H1 (cell line): ENCODE measurements around the gene RGS21. TPM values are rescaled to one million over a fixed set of nuclear protein-coding genes. Genes with fewer than 3 reads are reported as not detected.
"Not testable (repeated sequence)": the region's sequence is repeated elsewhere in the genome, so short reads cannot be mapped to it uniquely, and the experiment has no call there.

Source experiments
- CTCF ChIA-PET: fragments of 300-600 bp; sonication (Branson Sonifier 250); formaldehyde crosslinking; loops from one replicate; lab custom pipeline; 2021; ENCODE audit not compliant: partially characterized antibody; lab: Charles Lee
- POLR2A ChIA-PET: fragments of 300-600 bp; sonication (Branson Sonifier 250); formaldehyde crosslinking; loops from one replicate; lab custom pipeline; 2021; ENCODE audit warnings: inconsistent platforms; ENCODE audit not compliant: partially characterized antibody; lab: Charles Lee
- DNase-seq, 2 experiments: peaks; one replicate each; pipeline versions ENCODE4 v3.0.0 to v3.0.0-alpha.2; 2010 to 2022; ENCODE audit warnings: low spot score in 2 of 2, low read depth in 1 of 2, mixed read lengths in 1 of 2
- FAIRE-seq: peaks from 2 replicates; lab custom pipeline; 2011; peaks lifted over from hg19 to GRCh38; lab: Jason Lieb, UNC
- H2AFZ ChIP-seq: 2 replicates; pipeline ENCODE4 v1.8.1; 2012; ENCODE audit warnings: low read length, inconsistent platforms
- H2AK5ac ChIP-seq: 2 replicates; pipeline ENCODE4 v1.6.1; 2013; ENCODE audit warnings: low read depth, low read length
- H2BK120ac ChIP-seq: replicated peaks from 2 replicates; pipeline ENCODE3; 2013; ENCODE audit warnings: low read depth, low read length, inconsistent platforms
- H2BK12ac ChIP-seq: 2 replicates; pipeline ENCODE4 v1.6.1; 2013; ENCODE audit warnings: low read depth, low read length
- H2BK15ac ChIP-seq: 2 replicates; pipeline ENCODE4 v1.6.1; 2013; ENCODE audit warnings: low read length
- H2BK20ac ChIP-seq: 2 replicates; pipeline ENCODE4 v1.6.1; 2013; ENCODE audit warnings: low read length
- H2BK5ac ChIP-seq: 2 replicates; pipeline ENCODE4 v1.6.1; 2013; ENCODE audit warnings: low read depth, low read length
- H3K14ac ChIP-seq: 2 replicates; pipeline ENCODE4 v1.6.1; 2013; ENCODE audit warnings: inconsistent platforms; ENCODE audit not compliant: insufficient read length
- H3K18ac ChIP-seq: 2 replicates; pipeline ENCODE4 v1.6.1; 2013; ENCODE audit warnings: low read length; ENCODE audit errors: extremely low read depth
- H3K23ac ChIP-seq: 2 replicates; pipeline ENCODE4 v1.6.1; 2013; ENCODE audit warnings: inconsistent platforms; ENCODE audit not compliant: insufficient read length
- H3K23me2 ChIP-seq: 2 replicates; pipeline ENCODE4 v1.6.1; 2013; ENCODE audit warnings: low read depth, low read length
- H3K27ac ChIP-seq: 2 replicates; pipeline ENCODE4 v1.6.1; 2011; ENCODE audit warnings: low read depth, low read length, inconsistent platforms
- H3K27me3 ChIP-seq, 4 experiments: replicated peaks in 1 of 4; 1 replicate in 1 of 4; 2 replicates in 3 of 4; pipeline versions ENCODE4 v1.6.1 to v1.8.1; 2011 to 2013; ENCODE audit warnings: low read length in 3 of 4, mild to moderate bottlenecking in 3 of 4, inconsistent platforms in 2 of 4, mixed read lengths in 2 of 4, moderate library complexity in 1 of 4; ENCODE audit not compliant: control insufficient read depth in 3 of 4, insufficient read depth in 3 of 4; ENCODE audit errors: extremely low read depth in 1 of 4
- H3K36me3 ChIP-seq, 4 experiments: 2 replicates each; pipeline versions ENCODE4 v1.6.1 to v1.8.1; 2011 to 2013; ENCODE audit warnings: mild to moderate bottlenecking in 4 of 4, low read length in 3 of 4, moderate library complexity in 2 of 4, control low read depth in 1 of 4, inconsistent platforms in 1 of 4; ENCODE audit not compliant: insufficient read depth in 4 of 4, control insufficient read depth in 2 of 4
- H3K4ac ChIP-seq: replicated peaks from 2 replicates; pipeline ENCODE3; 2013; ENCODE audit warnings: low read length, low read depth, mixed read lengths, inconsistent platforms; ENCODE audit not compliant: insufficient read length
- H3K4me1 ChIP-seq, 4 experiments: replicated peaks in 1 of 4; 1 replicate in 1 of 4; 2 replicates in 3 of 4; pipeline versions ENCODE4 v1.6.1 to v1.8.1; 2011 to 2013; ENCODE audit warnings: low read length in 3 of 4, inconsistent platforms in 2 of 4, mixed read lengths in 1 of 4; ENCODE audit not compliant: insufficient read depth in 4 of 4, control insufficient read depth in 3 of 4
- H3K4me2 ChIP-seq, 2 experiments: 2 replicates each; pipeline versions ENCODE4 v1.6.1 to v1.8.1; 2011 to 2013; ENCODE audit warnings: low read depth in 2 of 2, low read length in 2 of 2, control low read depth in 1 of 2, inconsistent platforms in 1 of 2, mild to moderate bottlenecking in 1 of 2; ENCODE audit not compliant: insufficient read depth in 1 of 2
- H3K4me3 ChIP-seq, 4 experiments: fragments of 200-600, 300-600 bp in 1 of 4; sonication (generic), shearing (Covaris generic), sonication (Bioruptor Twin) in 1 of 4; 2 replicates each; pipeline versions ENCODE4 v1.5.1 to v1.8.1; 2011 to 2016; ENCODE audit warnings: low read length in 4 of 4, low read depth in 3 of 4, control low read depth in 2 of 4, inconsistent platforms in 2 of 4, mild to moderate bottlenecking in 2 of 4, mixed read lengths in 1 of 4, moderate library complexity in 1 of 4; ENCODE audit not compliant: insufficient read depth in 2 of 4; ENCODE audit errors: extremely low read depth in 1 of 4
- H3K56ac ChIP-seq: replicated peaks from 2 replicates; pipeline ENCODE3; 2013; ENCODE audit warnings: low read depth, mild to moderate bottlenecking, mixed read lengths, low read length, inconsistent platforms; ENCODE audit not compliant: insufficient read length
- H3K79me1 ChIP-seq: 2 replicates; pipeline ENCODE4 v1.6.1; 2013; ENCODE audit warnings: low read depth, low read length, control low read depth
- H3K79me2 ChIP-seq, 2 experiments: 2 replicates each; pipeline versions ENCODE4 v1.6.1 to v1.8.1; 2012 to 2013; ENCODE audit warnings: low read length in 2 of 2, mild to moderate bottlenecking in 2 of 2, inconsistent platforms in 1 of 2; ENCODE audit not compliant: insufficient read depth in 2 of 2, control insufficient read depth in 1 of 2
- H3K9ac ChIP-seq, 4 experiments: replicated peaks in 1 of 4; 1 replicate in 1 of 4; 2 replicates in 3 of 4; pipeline versions ENCODE4 v1.6.1 to v1.8.1; 2011 to 2013; ENCODE audit warnings: low read depth in 3 of 4, low read length in 3 of 4, control low read depth in 2 of 4, mild to moderate bottlenecking in 2 of 4, moderate library complexity in 2 of 4, inconsistent platforms in 1 of 4; ENCODE audit errors: extremely low read depth in 1 of 4
- H3K9me3 ChIP-seq, 2 experiments: 2 replicates each; pipeline versions ENCODE4 v1.6.1 to v1.8.1; 2012 to 2013; ENCODE audit warnings: mild to moderate bottlenecking in 2 of 2, moderate library complexity in 2 of 2, control low read depth in 1 of 2, inconsistent platforms in 1 of 2, low read depth in 1 of 2, low read length in 1 of 2, mixed read lengths in 1 of 2; ENCODE audit not compliant: insufficient read depth in 2 of 2
- H4K20me1 ChIP-seq, 2 experiments: replicated peaks in 1 of 2; 2 replicates each; pipeline versions ENCODE3 to v1.8.1; 2011 to 2013; ENCODE audit warnings: inconsistent platforms in 2 of 2, low read length in 2 of 2, mild to moderate bottlenecking in 1 of 2; ENCODE audit not compliant: insufficient read depth in 2 of 2, control insufficient read depth in 1 of 2
- H4K5ac ChIP-seq: 2 replicates; pipeline ENCODE4 v1.6.1; 2013; ENCODE audit warnings: low read length, low read depth, mixed read lengths, inconsistent platforms; ENCODE audit not compliant: insufficient read length
- H4K8ac ChIP-seq: 2 replicates; pipeline ENCODE4 v1.8.0; 2013; ENCODE audit warnings: mild to moderate bottlenecking, moderate library complexity, low read length, inconsistent platforms; ENCODE audit not compliant: insufficient read depth; ENCODE audit errors: extremely low read depth
- H4K91ac ChIP-seq: replicated peaks from 2 replicates; pipeline ENCODE3; 2013; ENCODE audit warnings: low read length, mixed read lengths, inconsistent platforms; ENCODE audit not compliant: insufficient read length
- EP300 ChIP-seq, 2 experiments: IDR thresholded peaks; 1 replicate in 1 of 2; 2 replicates in 1 of 2; pipeline ENCODE4 v1.6.1; 2011 to 2012; ENCODE audit warnings: low read depth in 2 of 2, low read length in 2 of 2, mild to moderate bottlenecking in 2 of 2, borderline replicate concordance in 1 of 2, inconsistent platforms in 1 of 2, moderate library complexity in 1 of 2
- WGBS, 2 experiments: shearing (Covaris generic) in 1 of 2; methylation state at CpG; one replicate each; pipeline versions ENCODE4 v1.1.6 to v1.1.7; 2013 to 2015; ENCODE audit warnings: low lambda C conversion rate in 2 of 2, mixed read lengths in 2 of 2, inconsistent platforms in 1 of 2, low coverage in 1 of 2, missing lambda C conversion rate in 1 of 2; ENCODE audit not compliant: insufficient replicate concordance in 2 of 2, insufficient coverage in 1 of 2, insufficient read length in 1 of 2; ENCODE audit errors: extremely low coverage in 1 of 2, missing lambda C conversion rate in 1 of 2; 5-methylcytosine and 5-hydroxymethylcytosine counted together
- polyA plus RNA-seq, 7 experiments: library from polyadenylated mRNA; depleted of rRNA in 3 of 7; stranded (reverse) in 5 of 7; unstranded in 2 of 7; fragments of >200 nt in 5 of 7; fragments of 200-250 nt in 2 of 7; gene quantifications; 1 replicate in 5 of 7; 2 replicates in 1 of 7; 4 replicates in 1 of 7; pipeline versions ENCODE4 v1.2.1 to v1.2.3, GENCODE V29; 2011 to 2013; ENCODE audit warnings: missing spikeins in 2 of 7, mixed read lengths in 2 of 7
- total RNA-seq: library from RNA; stranded (reverse); fragmentation: NEBNext Ultra II Directional; extraction: Animal tissue kit (Norgen Biotek cat#: 25700); gene quantifications from 2 replicates; pipeline ENCODE4 v1.2.1, GENCODE V29; 2021

Gene RGS21
- total and polyA plus RNA-seq, 2 of the 8 experiments (the other 6 are each of a cell fraction or from before 2014, with no cell fraction given): not detected

DNA sequence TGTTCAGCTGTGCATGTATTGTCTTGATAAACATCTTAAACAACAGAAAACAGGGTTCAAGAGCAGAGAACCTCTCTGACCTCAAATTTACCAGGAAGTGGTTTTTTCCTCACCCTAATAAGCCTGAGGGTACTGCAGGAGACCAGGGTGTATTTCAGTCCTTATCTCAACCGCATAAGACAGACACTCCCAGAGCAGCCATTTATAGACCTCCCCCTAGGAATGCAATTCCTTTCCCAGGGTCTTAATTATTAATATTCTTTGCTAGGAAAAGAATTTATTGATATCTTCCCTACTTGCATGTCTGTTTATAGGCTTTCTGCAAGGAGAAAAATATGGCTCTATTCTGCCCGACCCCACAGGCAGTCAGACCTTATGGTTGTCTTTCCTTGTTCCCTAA is 8.5 kb upstream of the RGS21 start:
- H3K23ac ChIP-seq, H3K56ac ChIP-seq, FAIRE-seq: not testable (repeated sequence)

More for the DNA sequence above, 8.5 kb upstream of the RGS21 start:
- H2BK20ac ChIP-seq, H3K4me1 ChIP-seq, H3K18ac ChIP-seq, DNase-seq, H3K23me2 ChIP-seq, H3K36me3 ChIP-seq, H2BK15ac ChIP-seq, POLR2A ChIA-PET, H3K9me3 ChIP-seq, H2BK12ac ChIP-seq, H3K27ac ChIP-seq, H2AFZ ChIP-seq, H4K91ac ChIP-seq, H3K79me1 ChIP-seq, H3K4me2 ChIP-seq, H3K79me2 ChIP-seq, H3K9ac ChIP-seq, H4K20me1 ChIP-seq, H2BK120ac ChIP-seq, H3K27me3 ChIP-seq, H3K4ac ChIP-seq, H3K14ac ChIP-seq, H3K4me3 ChIP-seq, H2AK5ac ChIP-seq, H4K5ac ChIP-seq, H4K8ac ChIP-seq, H2BK5ac ChIP-seq: not testable (repeated sequence)
- TF ChIP-seq EP300 (IDR thresholded peaks at IDR 0.05; ENCODE audit: borderline replicate concordance in 1 of 2, low read depth in 2 of 2, low read length in 2 of 2): peak in 1 of 2 experiments; percentile 51; a peak in 1 of 3 replicates
- WGBS, 2 experiments: 96% methylated on average over 2 of the region's 2 CpGs; no CpG with 5 or more reads in 1 of the 2 experiments
- CTCF ChIA-PET: interaction anchor here (0.9 kb wide), 1 partner anchor 316 kb away, joined by 3 read pairs; no protein-coding TSS in a partner anchor
